ENCODE measurements around the gene BSPRY.
"Not testable (repeated sequence)": the region's sequence is repeated elsewhere in the genome, so short reads cannot be mapped to it uniquely, and the experiment has no call there.

DNA sequence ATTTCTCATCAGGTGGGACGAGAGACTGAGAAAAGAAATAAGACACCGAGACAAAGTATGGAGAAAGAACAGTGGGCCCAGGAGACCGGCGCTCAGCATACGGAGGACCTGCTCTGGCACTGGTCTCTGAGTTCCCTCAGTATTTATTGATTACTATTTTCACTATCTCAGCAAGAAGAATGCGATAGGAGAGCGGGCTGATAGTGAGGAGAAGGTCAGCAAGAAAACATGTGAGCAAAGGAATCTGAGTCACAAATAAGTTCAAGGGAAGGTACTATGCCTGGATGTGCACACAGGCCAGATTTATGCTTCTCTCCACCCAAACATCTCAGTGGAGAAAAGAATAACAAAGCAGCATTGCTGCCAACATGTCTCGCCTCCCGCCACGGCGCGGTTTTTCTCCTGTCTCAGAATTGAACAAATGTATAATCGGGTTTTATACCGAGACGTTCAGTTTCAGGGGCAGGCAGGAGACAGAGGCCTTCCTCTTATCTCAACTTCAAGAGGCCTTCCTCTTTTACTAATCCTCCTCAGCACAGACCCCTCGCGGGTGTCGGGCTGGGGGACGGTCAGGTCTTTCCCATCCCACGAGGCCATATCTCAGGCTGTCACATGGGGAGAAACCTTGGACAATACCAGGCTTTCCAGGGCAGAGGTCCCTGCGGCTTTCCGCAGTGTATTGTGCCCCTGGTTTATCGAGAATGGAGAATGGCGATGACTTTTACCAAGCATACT lies 29.9 kb downstream of the BSPRY start:
- TF ChIP-seq, protein P1, sequence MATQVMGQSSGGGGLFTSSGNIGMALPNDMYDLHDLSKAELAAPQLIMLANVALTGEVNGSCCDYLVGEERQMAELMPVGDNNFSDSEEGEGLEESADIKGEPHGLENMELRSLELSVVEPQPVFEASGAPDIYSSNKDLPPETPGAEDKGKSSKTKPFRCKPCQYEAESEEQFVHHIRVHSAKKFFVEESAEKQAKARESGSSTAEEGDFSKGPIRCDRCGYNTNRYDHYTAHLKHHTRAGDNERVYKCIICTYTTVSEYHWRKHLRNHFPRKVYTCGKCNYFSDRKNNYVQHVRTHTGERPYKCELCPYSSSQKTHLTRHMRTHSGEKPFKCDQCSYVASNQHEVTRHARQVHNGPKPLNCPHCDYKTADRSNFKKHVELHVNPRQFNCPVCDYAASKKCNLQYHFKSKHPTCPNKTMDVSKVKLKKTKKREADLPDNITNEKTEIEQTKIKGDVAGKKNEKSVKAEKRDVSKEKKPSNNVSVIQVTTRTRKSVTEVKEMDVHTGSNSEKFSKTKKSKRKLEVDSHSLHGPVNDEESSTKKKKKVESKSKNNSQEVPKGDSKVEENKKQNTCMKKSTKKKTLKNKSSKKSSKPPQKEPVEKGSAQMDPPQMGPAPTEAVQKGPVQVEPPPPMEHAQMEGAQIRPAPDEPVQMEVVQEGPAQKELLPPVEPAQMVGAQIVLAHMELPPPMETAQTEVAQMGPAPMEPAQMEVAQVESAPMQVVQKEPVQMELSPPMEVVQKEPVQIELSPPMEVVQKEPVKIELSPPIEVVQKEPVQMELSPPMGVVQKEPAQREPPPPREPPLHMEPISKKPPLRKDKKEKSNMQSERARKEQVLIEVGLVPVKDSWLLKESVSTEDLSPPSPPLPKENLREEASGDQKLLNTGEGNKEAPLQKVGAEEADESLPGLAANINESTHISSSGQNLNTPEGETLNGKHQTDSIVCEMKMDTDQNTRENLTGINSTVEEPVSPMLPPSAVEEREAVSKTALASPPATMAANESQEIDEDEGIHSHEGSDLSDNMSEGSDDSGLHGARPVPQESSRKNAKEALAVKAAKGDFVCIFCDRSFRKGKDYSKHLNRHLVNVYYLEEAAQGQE (IDR thresholded peaks at IDR 0.05; ENCODE audit: borderline replicate concordance): not testable (repeated sequence)
- TF ChIP-seq, protein P2, sequence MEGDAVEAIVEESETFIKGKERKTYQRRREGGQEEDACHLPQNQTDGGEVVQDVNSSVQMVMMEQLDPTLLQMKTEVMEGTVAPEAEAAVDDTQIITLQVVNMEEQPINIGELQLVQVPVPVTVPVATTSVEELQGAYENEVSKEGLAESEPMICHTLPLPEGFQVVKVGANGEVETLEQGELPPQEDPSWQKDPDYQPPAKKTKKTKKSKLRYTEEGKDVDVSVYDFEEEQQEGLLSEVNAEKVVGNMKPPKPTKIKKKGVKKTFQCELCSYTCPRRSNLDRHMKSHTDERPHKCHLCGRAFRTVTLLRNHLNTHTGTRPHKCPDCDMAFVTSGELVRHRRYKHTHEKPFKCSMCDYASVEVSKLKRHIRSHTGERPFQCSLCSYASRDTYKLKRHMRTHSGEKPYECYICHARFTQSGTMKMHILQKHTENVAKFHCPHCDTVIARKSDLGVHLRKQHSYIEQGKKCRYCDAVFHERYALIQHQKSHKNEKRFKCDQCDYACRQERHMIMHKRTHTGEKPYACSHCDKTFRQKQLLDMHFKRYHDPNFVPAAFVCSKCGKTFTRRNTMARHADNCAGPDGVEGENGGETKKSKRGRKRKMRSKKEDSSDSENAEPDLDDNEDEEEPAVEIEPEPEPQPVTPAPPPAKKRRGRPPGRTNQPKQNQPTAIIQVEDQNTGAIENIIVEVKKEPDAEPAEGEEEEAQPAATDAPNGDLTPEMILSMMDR (IDR thresholded peaks at IDR 0.05; ENCODE audit: poor library complexity, severe bottlenecking): not testable (repeated sequence)
- TF ChIP-seq EZH2 (IDR thresholded peaks at IDR 0.05; ENCODE audit: borderline replicate concordance, insufficient read depth, low read length, poor library complexity, severe bottlenecking): not testable (repeated sequence)

Measured in neural cell (in vitro differentiated cells).